ENCODE data around the gene PIP.
"Not testable (repeated sequence)": the region's sequence is repeated elsewhere in the genome, so short reads cannot be mapped to it uniquely, and the experiment has no call there.

Gene PIP

GRCh38 chr7:143180771-143181170, 48.9 kb downstream of the PIP start:
- not testable (repeated sequence) for DNase-seq

DNA sequence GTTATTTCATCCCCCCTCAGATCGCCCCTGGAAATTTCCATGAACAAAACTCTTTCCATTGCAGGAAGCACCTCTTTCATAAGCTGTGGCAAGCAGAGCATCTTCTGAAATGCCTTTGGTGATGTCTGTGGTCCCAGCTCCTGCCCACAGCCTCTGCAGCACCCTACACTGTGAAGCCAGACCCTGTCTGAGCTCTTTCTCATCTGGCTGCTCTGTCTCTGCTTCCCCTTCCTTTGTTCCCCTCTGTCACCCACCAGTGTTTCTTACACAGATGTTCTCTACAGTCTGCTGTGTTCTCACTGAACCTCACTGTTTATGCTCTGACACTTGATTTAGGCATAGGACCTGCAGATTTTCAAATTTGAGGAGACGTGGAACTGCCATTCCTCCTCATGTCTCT, 49.5 kb downstream of the PIP start:
- no peak for DNase-seq

- DNase-seq, result no peak
These were observed 51.1 kb downstream of the PIP start, which contains the start of gene TAS2R39 for GRCh38 chr7:143183024-143183423. TAS2R39 (plus strand) TSS chr7:143183419; CDS start chr7:143183419, 0 bp downstream.

- DNase-seq, result no peak
These were observed 53.7 kb downstream of the PIP start for GRCh38 chr7:143185551-143185950.

- DNase-seq, result no peak
These were observed 57.1 kb downstream of the PIP start for GRCh38 chr7:143188994-143189393.

All from activated effector memory CD4-positive, alpha-beta T cell treated with anti-CD3 and anti-CD28 coated beads, Interleukin-2, amount 50 U/mL, for 16 hours (primary cell).